ENCODE results near the gene CSPG4.
"Not testable (repeated sequence)": the region's sequence is repeated elsewhere in the genome, so short reads cannot be mapped to it uniquely, and the experiment has no call there.

Gene CSPG4

DNA sequence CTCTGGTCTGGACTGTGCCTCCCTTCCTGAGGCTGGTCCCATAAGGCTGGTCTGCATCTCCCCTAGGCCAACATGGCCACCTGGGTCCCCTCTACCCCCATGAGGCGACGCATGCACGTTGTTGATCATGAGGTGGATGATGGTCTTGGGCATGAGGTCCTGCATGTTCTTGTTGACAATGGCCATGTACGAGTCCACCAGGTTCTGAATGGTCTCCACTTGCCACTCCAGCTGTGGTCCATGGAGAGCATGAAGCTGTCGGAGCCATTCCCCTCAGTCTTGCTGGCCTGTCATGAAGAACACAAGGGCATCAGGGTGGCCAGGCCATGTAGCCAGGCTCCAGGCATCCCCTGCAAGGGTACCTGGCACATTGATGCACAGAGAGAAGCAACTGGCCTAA lies 27.1 kb upstream of the CSPG4 start:
- no peak for DNase-seq

DNA sequence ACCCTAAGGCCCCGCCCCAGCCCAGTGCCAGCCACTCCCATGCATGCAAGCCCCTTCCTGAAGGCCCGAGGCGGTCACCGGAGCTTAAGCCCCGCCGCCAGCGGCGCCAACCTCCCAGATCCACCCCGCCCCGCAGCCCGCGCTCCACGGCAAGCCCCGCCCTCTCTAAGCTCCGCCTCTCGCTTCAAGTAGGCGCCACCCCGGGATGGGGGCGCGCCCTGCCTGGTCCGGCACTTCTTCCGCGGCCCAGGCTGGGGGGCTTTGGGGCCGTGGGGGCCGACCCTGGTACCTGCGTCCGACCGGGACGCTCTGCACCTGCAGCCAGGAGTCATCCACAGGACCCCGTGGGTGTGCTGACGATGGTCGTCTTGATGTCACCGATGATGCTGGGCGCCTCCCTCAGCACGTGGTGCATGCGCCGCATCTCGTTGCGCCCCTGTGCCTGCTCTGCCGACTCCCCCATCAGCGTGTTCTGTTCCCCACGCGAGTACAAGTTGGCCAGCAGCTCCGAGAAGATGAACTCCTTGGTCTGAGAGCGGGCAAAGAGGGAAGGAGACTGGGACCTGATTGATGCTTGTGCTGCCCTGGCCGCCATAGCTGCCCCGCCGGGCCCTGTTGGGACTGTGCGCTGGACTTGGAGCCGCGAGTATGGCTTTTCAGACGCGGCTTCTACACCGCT lies 26.1 kb upstream of the CSPG4 start:
- peak; percentile 87 to 94 for DNase-seq

DNA sequence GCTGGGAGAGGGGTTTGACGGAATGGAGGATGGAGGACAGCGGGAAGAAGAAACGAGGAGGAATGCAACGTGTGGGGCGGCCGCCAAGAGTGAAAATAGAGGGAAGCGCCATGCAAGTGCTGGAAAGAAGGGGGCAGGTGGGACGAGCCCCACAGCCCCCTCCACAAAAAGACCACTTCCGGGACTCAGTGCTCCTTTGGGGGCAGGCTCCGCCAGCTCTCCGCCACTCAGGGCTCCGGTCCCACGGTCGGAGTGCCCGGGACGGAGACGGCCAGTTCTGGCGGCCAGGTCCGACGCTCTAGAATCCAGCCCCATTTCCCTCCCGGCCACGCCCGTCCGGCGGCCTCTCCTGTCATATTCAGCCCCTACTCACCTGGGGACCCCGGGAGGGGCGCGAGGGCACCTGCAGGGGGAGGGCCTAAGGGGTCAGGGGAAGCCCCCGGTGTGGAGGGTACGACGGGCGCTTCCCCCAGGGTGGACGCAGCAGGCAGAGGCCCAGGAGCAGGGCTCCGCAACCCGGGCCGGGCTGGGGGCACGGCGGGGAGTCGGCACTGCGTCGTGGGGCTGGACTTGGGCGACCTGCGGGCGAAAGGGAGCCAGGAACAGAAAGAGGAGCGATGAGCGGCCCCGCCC lies 25.5 kb upstream of the CSPG4 start:
- DNase-seq, result no peak

DNA sequence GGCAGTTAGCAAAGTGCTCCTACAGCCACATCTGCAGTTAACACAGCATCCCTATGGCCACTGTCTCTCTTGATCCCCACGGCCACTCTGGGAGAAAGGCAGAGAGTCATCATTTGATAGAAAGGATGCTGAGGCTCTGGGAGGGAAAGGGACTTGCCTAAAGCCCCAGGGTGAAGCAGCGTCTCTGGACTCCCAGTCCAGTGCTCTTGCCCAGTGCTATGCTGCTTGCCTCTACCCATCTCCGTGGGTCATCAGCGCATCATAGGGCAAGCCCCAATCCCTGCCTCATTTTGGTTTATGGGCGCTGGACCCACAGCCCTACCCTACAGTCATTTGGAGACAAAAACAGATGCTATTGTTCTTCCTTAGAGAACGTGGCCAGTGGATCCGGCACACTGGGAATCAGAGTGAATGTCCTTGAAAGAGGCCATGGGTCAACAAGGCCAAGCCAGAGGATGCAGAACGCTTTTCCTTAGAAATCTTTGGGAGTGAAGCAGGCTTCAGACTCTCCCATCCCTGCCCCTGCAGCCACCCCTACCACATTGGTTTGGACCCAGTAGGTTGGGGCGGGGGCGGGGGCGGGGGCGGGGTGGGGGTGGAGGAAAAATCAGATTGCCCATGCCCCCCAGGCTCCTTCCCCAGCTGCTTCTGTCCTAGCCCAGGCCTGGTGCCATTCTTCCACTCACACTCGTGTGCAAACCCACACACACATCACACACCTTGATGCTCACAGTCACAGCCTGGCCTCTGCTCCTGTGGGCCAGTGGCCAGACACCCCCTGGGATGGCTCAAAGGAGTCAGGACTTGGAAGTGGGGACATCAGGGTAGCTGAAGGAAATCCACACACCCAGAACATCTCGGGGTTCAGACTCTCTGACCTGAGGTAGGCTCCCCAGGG lies 24.7 kb upstream of the CSPG4 start:
- not testable (repeated sequence) for DNase-seq

- no peak for DNase-seq
These were observed 23.6 kb upstream of the CSPG4 start for GRCh38 chr15:75736256-75736655.

- DNase-seq, result not testable (repeated sequence)
These were observed 22.5 kb upstream of the CSPG4 start for GRCh38 chr15:75734861-75735760.

GRCh38 chr15:75733761-75734651 lies 21.4 kb upstream of the CSPG4 start:
- DNase-seq, result no peak

- peak; percentile 61 to 66 for DNase-seq
These were observed 20.3 kb upstream of the CSPG4 start for GRCh38 chr15:75732809-75733451.

- DNase-seq, result no peak
These were observed 19.6 kb upstream of the CSPG4 start for GRCh38 chr15:75732177-75732808.

- no peak for DNase-seq
These were observed 18.9 kb upstream of the CSPG4 start for GRCh38 chr15:75731248-75732151.

DNA sequence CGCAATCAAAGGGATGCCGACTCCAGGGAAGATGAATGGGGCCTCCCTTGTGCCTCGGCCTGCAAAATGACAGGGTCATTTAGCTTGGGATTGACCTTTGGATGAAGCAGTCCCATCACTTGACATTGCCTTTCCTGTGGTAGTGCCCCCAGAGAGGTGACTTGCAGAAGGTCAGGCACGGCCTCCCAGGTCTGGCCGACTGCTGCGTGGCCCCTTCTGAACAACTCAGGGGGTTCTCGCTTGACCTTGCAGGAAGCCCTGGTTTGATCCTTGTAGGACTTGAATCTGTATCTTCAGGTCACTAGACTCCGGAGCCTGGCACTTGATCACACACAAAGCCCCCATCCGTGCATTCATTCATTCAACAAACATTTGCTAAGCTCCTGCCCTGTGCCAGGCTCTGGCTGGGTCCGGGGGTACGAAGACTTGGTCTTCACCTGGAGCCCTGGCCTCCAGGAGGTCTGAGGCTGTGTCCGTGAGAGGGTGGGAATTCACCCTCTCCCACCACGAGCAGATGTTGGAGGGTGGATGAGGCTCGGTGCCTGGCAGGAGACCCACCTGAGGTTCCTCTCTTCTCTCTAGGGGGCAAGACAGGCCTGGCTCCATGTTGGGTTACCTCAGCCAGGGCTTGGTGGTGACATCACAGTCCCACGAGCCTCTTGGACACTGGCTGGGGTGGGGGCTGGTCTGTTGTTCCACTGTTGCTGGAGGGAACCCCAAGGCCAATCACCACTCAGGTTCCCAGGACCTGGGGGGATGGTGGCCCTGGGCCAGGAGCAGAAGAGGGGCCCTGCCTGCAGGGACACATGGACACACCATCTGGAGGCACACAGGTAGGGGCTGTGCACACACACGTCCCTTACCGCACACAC lies 18.0 kb upstream of the CSPG4 start:
- not testable (repeated sequence) for DNase-seq

DNA sequence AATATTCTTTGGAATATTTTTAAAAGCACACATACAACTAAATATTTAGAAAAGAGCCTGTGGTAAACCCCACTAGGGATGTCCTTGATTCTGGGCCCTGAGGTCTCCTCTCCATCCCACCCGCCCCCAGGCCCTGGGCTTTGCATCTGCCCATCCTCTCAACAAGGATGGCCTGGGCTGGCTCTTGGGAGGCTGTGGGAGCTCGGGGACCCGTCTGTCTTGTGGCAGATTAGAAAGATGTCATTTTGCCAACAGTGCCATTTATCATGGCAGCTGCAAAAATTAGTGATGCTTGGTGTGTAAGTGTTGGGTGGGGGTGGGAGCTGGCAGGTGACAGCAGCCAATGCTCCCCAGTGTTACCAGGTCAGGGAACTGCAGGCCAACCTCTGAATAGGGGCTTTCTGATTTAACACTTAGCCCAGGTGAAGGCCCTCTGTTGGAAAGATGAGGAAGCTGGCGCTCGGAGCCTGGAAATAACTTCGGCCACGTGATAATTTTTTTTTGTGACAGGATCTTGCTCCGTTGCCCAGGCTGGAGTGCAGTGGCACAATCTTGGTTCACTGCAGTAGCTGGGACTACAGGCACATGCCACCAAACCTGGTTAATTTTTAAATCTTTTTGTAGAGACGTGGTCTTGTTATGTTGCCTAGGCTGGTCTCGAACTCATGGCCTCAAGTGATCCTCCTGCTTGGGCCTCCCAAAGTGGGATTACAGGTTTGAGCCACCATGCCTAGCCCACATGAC lies 16.9 kb upstream of the CSPG4 start:
- no peak for DNase-seq

GRCh38 chr15:75727851-75728715 lies 15.4 kb upstream of the CSPG4 start:
- DNase-seq, result peak; percentile 79

- no peak for DNase-seq
These were observed 14.4 kb upstream of the CSPG4 start for GRCh38 chr15:75727031-75727531.

- DNase-seq, result no peak
These were observed 13.3 kb upstream of the CSPG4 start for GRCh38 chr15:75725719-75726607.

Data from stimulated activated CD4-positive, alpha-beta T cell treated with anti-CD3 and anti-CD28 coated beads, Interleukin-2, amount 100 ng/mL, for 24 hours (primary cell).